ENCODE measurements around the gene CCL26.
A peak's percentile ranks its signal among the peaks of the same experiment; 100 is the strongest.
"Not testable (repeated sequence)": the region's sequence is repeated elsewhere in the genome, so short reads cannot be mapped to it uniquely, and the experiment has no call there.

CCL26 gene

DNA sequence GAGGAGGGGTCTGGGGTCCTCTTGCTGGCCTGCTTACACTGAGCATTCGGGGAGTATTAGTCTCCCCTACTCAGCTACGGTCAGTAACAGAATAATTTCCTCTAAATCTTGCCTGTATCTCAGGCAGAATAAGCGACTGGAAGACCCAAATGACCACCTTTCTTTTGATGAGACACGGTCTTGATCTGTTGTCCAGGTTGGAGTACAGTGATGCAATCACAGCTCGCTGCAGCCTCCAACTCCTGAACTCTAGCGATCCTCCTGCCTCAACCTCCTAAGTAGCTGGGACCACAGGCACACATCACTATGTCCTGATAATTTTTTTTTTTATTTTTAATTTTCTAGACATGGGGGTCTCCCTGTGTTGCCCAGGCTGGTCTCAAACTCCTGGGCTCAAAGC lies 24.4 kb upstream of the CCL26 start:
- in situ Hi-C loops (cut with HindIII; ENCODE audit: low pct_ligation_motif_present, low pct_unique_long_range_greater_than_20kb, low sequenced_read_pairs), result no loop called here
- DNase-seq, result no peak

DNA sequence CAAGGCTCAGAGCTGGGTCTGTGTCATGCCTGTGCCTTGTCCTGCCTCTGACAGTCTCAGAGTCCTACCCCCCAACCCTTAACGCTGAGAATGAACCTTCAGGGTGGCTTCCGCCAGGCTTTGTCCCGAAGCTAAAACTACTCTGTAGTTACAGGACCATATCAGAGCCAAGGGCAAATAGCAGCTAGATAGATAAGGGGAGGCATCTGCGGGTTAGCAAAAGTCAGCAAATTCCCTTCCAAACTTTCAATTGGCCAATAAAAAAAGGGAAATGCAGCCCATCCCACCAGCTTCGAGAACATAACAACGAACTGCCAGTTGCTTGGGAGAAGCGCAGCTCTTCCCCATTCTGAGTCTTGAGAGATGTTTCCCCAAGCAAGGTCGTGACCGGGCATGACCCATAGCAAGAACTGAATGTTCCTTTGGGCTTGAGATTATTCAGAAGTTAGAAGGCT lies 23.8 kb upstream of the CCL26 start:
- in situ Hi-C loops (cut with HindIII; ENCODE audit: low pct_ligation_motif_present, low pct_unique_long_range_greater_than_20kb, low sequenced_read_pairs), result no loop called here

GRCh38 chr7:75793676-75794075 lies 21.7 kb upstream of the CCL26 start:
- no peak for DNase-seq
- in situ Hi-C loops (cut with HindIII; ENCODE audit: low pct_ligation_motif_present, low pct_unique_long_range_greater_than_20kb, low sequenced_read_pairs), result no loop called here

More for the DNA sequence above, 23.8 kb upstream of the CCL26 start:
- no peak for DNase-seq

GRCh38 chr7:75792567-75792966 lies 20.6 kb upstream of the CCL26 start:
- in situ Hi-C loops (cut with HindIII; ENCODE audit: low pct_ligation_motif_present, low pct_unique_long_range_greater_than_20kb, low sequenced_read_pairs); DNase-seq: not testable (repeated sequence)

DNA sequence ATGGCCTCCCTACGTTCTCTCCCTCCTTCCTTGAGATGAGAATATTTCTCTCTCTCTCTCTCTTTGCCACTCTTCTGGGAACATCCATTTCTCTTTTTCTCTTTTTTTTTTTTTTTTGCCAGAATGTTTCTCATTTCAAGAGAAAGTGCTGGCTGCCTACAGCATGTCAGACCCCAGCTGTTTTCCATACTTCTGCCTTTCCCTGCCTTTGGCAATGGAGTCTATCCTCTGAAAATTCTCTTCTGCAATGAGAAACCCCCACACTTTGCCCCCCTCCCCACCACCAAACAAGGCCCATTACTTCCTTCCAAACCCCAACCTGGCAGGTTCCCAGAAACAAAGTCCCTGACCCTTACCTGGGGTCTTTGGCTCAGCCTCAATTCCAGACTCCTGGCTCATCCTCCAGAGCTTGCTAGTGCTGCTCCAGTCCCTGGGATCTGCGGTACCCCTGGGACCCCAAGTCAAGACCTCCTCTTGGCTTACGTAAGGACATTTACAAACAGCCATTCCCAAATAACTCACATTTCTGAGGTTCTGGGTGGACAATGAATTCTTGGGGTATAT lies 17.4 kb upstream of the CCL26 start:
- in situ Hi-C loops (cut with HindIII; ENCODE audit: low pct_ligation_motif_present, low pct_unique_long_range_greater_than_20kb, low sequenced_read_pairs), result no loop called here
- DNase-seq, result no peak

- DNase-seq; in situ Hi-C loops (cut with HindIII; ENCODE audit: low pct_ligation_motif_present, low pct_unique_long_range_greater_than_20kb, low sequenced_read_pairs): not testable (repeated sequence)
Measured at GRCh38 chr7:75788154-75788847, 16.3 kb upstream of the CCL26 start.

DNA sequence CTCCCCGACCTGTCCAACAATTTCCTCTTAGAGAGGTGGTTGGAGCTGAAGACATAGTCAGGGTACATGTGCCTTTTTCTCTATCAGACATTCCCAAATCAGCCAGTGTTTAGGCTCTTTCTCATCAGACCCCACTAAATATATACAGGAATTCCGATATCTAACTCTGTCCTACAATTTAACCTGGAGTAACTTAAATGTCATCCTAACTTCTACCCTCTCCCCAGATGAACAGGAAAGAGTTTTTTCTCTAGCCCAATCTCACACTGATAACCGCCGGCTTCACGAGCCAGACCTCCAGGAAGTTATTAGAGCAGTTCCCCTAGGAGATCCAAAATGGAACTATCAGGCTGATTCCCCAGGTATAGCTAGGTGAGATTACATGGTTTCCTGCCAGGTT lies 11.0 kb upstream of the CCL26 start:
- DNase-seq; in situ Hi-C loops (cut with HindIII; ENCODE audit: low pct_ligation_motif_present, low pct_unique_long_range_greater_than_20kb, low sequenced_read_pairs): not testable (repeated sequence)

DNA sequence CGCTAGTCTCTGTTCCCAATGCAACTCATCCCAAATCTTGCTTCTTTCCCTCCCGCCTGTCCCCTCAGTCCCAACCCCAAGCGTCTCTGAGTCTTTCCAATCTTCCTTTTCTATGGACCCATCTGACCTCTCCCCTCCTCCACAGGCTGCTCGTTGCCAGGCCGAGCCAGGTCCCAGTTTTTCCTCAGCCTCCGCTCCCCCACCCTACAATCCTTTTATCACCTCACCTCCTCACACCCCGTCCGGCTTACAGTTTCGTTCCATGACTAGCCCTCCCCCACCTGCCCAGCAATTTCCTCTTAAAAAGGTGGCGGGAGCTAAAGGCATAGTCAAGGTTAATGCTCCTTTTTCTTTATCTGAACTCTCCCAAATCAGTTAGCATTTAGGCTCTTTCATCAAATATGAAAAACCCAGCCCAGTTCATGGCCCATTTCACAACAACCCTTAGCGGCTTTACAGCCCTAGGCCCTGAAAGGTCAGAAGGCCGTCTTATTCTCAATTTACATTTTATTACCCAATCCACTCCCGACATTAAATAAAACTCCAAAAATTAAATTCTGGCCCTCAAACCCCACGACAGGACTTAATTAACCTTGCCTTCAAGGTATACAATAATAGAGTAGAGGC lies 8.7 kb upstream of the CCL26 start:
- DNase-seq; in situ Hi-C loops (cut with HindIII; ENCODE audit: low pct_ligation_motif_present, low pct_unique_long_range_greater_than_20kb, low sequenced_read_pairs): not testable (repeated sequence)

DNA sequence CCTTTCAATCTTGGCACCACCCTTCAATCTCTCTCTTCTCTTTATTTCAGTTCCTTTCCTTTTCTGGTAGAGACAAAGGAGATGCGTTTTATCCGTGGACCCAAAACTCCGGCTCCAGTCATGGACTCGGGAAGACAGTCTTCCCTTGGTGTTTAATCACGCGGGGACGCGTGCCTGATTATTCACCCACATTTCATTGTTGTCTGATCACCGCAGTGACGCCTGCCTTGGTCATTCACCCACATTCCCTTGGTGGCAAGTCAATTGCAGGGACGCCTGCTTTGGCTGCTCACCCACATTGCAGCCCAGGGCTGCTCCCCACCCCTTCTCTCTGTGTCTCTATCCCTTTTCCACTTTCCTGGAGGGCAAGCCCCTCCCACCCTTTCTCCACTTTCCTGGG lies 7.5 kb upstream of the CCL26 start:
- in situ Hi-C loops (cut with HindIII; ENCODE audit: low pct_ligation_motif_present, low pct_unique_long_range_greater_than_20kb, low sequenced_read_pairs), result not testable (repeated sequence)

DNA sequence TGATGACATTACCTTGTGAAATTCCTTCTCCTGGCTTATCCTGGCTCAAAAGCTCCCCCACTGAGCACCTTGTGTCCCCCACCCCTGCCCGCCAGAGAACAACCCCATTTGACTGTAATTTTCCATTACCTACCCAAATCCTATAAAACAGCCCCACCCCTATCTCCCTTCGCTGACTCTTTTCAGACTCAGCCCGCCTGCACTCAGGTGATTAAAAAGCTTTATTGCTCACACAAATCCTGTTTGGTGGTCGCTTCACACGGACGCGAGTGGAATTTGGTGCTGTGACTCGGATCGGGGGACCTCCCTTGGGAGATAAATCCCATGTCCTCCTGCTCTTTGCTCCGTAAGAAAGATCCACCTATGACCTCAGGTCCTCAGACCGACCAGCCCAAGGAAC lies 7.0 kb upstream of the CCL26 start:
- DNase-seq; in situ Hi-C loops (cut with HindIII; ENCODE audit: low pct_ligation_motif_present, low pct_unique_long_range_greater_than_20kb, low sequenced_read_pairs): not testable (repeated sequence)

More for the DNA sequence above, 7.5 kb upstream of the CCL26 start:
- DNase-seq, result not testable (repeated sequence)

GRCh38 chr7:75776295-75776971 lies 4.4 kb upstream of the CCL26 start:
- DNase-seq, result no peak
- in situ Hi-C loops (cut with HindIII; ENCODE audit: low pct_ligation_motif_present, low pct_unique_long_range_greater_than_20kb, low sequenced_read_pairs), result no loop called here

DNA sequence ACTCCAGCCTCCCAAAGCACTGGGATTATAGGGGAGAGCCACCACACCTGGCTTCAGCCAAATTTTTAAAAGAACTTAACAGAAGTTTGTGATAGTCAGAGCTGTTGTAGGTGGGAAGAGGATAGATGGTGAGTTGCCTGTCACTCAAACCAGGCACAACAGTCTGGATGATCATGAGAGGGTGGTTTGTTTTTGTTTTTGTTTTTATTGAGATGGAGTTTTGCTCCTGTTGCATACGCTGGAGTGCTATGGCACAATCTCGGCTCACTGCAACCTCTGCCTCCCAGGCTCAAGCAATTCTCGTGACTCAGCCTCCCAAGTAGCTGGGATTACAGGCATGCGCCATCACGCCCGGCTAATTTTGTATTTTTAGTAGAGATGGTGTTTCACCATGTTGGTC lies 1.9 kb upstream of the CCL26 start:
- DNase-seq, result not testable (repeated sequence)
- in situ Hi-C loops (cut with HindIII; ENCODE audit: low pct_ligation_motif_present, low pct_unique_long_range_greater_than_20kb, low sequenced_read_pairs), result loop anchor here (25.0 kb wide), 1 partner anchor 112 kb away; no protein-coding TSS in a partner anchor

DNA sequence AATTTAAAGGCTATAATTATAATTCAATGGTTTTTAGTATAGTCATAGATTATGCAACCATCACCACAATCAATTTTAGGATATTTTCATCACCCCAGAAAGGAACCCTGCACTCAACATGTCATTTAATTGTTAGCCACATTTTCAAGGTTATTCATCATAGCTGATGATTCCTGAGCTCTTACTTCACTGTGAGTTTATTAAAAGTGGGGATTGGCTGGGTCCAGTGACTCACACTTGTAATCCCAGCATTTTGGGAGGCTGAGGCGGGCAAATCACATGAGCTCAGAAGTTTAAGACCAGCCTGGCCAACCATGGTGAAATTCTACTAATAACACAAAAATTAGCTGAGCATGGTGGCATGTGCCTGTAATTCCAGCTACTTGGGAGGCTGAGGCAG lies 787 bp downstream of the CCL26 start:
- DNase-seq, result no peak
- in situ Hi-C loops (cut with HindIII; ENCODE audit: low pct_ligation_motif_present, low pct_unique_long_range_greater_than_20kb, low sequenced_read_pairs), result loop anchor here (25.0 kb wide), 1 partner anchor 109 kb away; no protein-coding TSS in a partner anchor

DNA sequence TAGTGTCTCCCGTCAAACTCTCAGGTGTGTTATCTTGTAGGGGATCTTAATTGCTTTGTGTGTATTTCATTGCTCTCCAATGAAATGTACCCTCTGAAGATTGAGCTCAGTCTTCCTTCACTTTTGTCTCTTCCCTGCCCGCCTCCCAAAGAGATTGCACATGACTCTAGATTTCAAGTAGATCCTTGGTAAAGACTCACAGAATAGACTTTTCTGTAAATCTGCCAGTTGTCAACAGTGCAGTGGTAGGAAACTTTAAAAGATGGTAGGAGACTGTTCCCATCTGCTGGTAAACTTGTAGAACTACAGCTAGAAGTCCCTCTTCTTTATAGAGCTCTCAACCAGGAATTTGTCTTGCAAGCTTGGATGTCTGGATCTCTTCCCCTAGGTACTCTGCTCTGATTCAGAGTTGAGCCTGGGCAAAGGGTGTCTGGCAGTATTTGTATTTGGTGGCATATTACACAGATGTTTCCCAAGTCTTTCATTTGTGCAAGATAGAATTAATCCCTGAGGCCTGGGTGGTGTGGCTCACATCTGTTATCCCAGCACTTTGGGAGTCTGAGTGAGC lies 9.6 kb downstream of the CCL26 start:
- peak; percentile 79 for DNase-seq
- in situ Hi-C loops (cut with HindIII; ENCODE audit: low pct_ligation_motif_present, low pct_unique_long_range_greater_than_20kb, low sequenced_read_pairs), result loop anchor here (25.0 kb wide), 1 partner anchor 100 kb away; no protein-coding TSS in a partner anchor

DNA sequence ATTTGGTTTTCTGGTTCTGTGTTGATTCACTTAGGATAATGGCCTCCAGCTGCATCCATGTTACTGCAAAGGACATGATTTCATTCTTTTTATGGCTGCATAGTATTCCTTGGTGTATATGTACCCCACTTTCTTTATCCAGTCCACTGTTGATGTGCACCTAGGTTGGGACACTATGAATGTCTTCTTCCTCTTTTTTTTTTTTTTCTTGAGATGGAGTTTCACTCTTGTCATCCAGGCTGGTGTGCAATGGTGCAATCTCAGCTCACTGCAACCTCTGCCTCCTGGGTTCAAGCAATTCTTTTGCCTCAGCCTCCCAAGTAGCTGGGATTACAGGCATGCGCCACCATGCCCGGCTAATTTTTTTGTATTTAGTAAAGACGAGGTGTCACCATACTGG lies 10.2 kb downstream of the CCL26 start:
- not testable (repeated sequence) for DNase-seq
- in situ Hi-C loops (cut with HindIII; ENCODE audit: low pct_ligation_motif_present, low pct_unique_long_range_greater_than_20kb, low sequenced_read_pairs), result loop anchor here (25.0 kb wide), 1 partner anchor 100 kb away; no protein-coding TSS in a partner anchor

- in situ Hi-C loops (cut with HindIII; ENCODE audit: low pct_ligation_motif_present, low pct_unique_long_range_greater_than_20kb, low sequenced_read_pairs), result loop anchor here (25.0 kb wide), 1 partner anchor 96 kb away; no protein-coding TSS in a partner anchor
- DNase-seq, result no peak
Measured at GRCh38 chr7:75758491-75758890, 13.5 kb downstream of the CCL26 start.

DNA sequence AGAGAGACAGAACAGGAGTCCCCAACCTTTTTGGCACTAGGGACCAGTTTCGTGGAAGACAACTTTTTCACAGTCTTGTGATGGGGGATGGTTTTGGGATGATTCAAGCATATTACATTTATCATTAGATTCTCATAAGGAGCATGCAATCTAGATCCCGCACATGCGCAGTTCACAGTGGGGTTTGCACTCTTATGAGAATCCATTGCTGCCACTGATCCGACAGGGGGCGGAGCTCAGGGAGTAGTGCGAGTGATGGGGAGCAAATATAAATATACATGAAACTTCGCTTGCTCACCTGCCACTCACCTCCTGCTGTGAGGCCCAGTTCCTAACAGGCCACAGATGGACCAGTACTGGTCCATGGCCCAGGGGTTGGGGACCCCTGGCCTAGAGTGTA lies 14.2 kb downstream of the CCL26 start:
- in situ Hi-C loops (cut with HindIII; ENCODE audit: low pct_ligation_motif_present, low pct_unique_long_range_greater_than_20kb, low sequenced_read_pairs), result loop anchor here (25.0 kb wide), 1 partner anchor 96 kb away; no protein-coding TSS in a partner anchor

GRCh38 chr7:75756991-75757676 lies 14.9 kb downstream of the CCL26 start:
- peak; percentile 28 for DNase-seq
- in situ Hi-C loops (cut with HindIII; ENCODE audit: low pct_ligation_motif_present, low pct_unique_long_range_greater_than_20kb, low sequenced_read_pairs), result loop anchor here (25.0 kb wide), 1 partner anchor 95 kb away; no protein-coding TSS in a partner anchor

More for the DNA sequence above, 14.2 kb downstream of the CCL26 start:
- DNase-seq, result no peak
